SK-MEL-5 (cell line): ENCODE data around the gene COL4A4. TPM values are rescaled to one million over a fixed set of nuclear protein-coding genes. Genes with fewer than 3 reads are reported as not detected.

ENCODE experiments used
- DNase-seq: peaks from one replicate; pipeline ENCODE4 v3.0.0-alpha.2; 2016; ENCODE audit warnings: low read depth, low spot score
- in situ Hi-C: cut with HindIII; loops from 2 replicates; pipeline ENCODE4 v1.10.0; 2016; ENCODE audit warnings: low sequenced_read_pairs, high pct_unique_total_duplicates, low pct_unique_long_range_greater_than_20kb
- total RNA-seq: library from RNA; depleted of rRNA; stranded (reverse); fragments of >200 nt; shearing (Covaris generic); gene quantifications from 2 replicates; pipeline ENCODE4 v1.2.3, GENCODE V29; 2014

Gene COL4A4
- total RNA-seq, 1 experiment from 2014 or later, result not detected

DNA sequence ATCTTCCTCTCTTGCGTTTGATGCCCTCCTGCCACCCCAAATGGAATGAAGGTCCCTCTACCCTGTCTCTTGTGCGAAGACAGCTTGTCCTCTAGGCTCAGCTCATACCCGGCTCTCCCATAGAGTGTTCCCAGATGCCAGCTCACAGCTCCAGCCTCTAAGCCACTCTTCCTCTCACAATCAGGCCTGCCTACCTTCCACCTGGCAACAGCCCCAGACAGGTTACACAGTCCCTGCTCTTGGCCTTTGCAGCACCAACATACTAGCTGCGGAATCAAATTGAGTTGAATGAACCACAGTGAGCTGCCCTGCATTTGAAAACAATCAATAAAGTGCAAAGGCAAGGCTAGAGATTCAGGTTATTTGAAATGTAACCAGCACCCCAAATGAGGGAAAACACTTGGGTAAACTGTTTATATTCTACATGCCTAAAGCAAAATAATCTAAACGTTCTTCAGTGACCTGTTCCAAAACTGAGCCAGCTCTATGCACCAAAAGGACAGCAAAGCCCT, 105.1 kb downstream of the COL4A4 start:
- no peak for DNase-seq
- in situ Hi-C loops, result no loop called here

DNA sequence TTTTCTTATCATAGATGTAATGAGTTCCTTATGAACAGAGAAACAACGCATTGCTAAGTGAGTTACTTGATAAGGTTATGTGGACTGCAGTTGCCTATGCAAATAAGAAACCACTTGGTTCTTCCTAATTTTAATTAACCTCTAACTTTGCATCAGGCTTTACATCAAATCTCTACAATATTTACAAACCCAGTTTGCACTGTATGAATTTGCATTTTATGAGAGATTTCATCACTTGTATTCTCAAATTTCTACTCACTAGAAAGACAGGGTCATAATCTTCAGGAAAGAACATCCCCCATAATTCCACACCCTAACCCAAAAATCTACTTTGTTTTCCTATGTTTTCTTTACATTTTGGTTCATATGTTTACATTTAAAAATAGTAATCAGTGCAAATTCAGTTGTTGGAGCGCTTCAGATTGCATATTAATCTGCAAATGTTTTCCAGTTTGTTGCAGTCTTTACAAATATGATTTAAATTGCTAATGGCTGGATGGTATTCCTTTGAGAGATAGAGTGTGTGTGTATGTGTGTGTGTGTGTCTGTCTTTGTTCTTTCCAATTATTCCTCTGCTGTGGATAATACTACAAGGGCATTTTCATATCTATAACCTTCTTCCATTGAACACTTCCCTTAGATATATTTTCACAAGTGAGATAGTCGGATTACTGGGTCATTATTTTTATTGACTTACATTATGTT, 106.1 kb downstream of the COL4A4 start:
- DNase-seq, result no peak
- in situ Hi-C loops, result no loop called here

DNA sequence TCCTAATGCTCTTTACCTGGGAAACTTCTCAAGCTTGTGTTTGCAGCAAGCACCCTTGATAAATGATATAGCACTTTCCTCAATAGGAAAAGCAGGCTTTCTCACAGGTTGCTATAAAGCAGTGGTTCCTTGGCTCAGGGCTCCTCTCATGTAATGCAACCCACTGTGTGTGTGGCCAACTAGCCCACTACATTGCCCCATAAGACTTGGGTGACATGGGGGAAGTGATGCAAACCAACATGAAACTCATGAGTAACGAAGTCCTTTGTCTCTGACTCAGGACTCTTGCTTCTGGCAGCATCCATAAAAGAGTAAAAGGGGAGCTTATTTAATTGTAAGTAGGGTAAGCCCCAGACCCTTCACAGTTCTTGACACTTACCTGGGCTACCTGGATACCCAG, 106.9 kb downstream of the COL4A4 start:
- in situ Hi-C loops, result no loop called here

DNA sequence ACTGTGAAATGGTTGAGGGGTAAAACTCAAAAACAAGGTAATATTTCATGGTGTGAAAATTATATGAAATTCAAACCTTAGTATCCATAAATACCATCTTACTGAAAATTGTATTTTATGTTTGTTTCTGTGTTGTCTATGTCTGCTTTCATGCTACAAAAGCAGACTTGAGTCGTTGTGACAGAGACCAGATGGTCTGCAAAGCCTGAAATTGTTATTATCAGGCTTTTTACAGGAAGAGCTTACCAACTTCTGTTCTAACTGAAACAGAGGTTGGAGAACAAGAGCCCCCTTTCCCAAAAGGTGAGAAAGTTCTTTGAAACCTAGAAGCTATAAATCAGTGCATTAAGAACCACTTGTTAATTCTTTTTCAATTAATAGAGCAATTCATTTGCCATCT, 110.0 kb downstream of the COL4A4 start:
- DNase-seq, result no peak
- in situ Hi-C loops, result no loop called here

More for the DNA sequence above, 106.9 kb downstream of the COL4A4 start:
- no peak for DNase-seq

DNA sequence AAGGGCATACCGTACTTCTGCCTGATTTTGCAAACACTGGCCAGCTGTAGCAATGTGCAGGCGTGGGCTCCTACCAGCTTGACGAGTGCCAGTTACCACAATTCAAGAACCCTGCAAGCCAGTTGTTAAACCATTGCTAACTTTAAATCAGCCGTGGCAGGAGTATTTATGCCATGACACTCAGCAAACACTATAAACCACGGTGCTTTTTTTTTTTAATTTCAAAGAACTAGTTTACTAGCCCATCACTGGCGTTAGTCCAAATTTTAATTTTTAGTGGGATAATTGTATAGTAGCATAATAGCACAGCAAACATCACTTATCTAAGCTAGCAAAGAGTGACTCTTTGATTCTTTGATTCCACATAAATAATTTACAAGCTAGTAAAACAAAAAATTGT, 111.1 kb downstream of the COL4A4 start:
- in situ Hi-C loops, result no loop called here
- DNase-seq, result no peak

DNA sequence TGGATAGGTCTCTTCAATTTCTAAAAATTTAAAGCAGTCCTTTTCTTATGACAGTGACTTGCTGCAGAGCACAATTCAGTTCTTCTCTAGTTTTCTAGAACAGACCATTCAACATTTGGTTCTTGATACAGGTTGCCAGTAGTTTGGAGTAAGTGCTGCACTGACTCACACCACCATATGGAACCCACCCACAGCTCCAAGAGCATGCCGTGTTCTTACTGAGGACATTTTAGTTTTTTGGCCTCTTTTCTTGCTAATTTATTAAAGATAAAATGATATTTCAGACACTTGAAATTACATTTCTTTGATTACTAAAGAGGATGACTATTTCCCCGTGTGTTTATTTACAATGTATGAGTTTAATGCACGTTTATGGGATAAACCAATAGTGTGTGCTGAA, 120.0 kb downstream of the COL4A4 start:
- DNase-seq, result no peak
- in situ Hi-C loops, result no loop called here

DNA sequence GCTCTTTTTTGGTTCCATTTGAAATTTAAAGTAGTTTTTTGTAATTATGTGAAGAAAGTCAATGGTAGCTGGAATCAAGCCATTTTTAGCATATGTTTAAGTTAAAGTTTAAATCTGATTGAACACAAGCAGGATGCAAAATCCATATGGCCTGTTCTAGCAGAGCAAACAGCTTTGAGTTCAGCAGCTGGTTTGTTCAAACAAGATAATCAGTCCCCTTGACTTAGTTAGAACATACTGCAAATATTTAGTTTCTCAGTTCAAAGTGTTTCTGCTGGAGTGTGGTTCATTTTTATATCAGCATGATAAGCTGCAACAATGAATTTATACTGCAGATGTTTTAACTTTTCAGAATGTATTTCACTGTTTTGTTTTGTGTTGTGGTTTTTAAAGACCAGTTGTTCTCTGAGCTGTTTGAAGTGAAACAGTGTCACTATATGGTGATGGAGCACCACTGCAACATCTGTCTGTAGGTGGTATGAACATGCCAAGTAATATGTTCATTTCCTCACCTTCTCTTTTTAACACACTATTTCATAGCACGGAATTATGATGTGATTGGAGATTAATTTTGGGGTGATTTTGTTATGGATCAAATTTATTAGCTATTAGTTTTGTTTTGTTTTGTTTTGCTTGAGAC, 125.3 kb downstream of the COL4A4 start:
- no peak for DNase-seq
- in situ Hi-C loops, result no loop called here

DNA sequence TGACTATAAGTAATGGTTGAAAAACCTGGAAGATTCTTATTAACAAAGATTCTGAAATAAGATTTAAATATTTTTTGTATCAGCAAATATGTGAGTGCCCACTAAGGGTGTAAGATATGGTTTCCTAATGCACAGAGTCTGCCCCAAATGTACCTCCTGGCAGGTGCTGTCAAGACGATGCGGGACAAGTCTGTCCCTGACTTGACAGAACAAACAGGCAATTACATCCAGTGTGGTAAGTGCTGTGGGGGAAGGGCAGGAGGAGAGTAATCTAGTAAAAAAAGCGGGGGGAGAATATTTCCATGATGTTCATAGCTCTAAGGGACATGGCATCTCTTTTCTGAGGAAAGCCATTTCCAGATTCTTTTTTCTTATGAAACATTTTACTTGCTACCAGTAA, 127.5 kb downstream of the COL4A4 start:
- in situ Hi-C loops, result no loop called here
- no peak for DNase-seq

DNA sequence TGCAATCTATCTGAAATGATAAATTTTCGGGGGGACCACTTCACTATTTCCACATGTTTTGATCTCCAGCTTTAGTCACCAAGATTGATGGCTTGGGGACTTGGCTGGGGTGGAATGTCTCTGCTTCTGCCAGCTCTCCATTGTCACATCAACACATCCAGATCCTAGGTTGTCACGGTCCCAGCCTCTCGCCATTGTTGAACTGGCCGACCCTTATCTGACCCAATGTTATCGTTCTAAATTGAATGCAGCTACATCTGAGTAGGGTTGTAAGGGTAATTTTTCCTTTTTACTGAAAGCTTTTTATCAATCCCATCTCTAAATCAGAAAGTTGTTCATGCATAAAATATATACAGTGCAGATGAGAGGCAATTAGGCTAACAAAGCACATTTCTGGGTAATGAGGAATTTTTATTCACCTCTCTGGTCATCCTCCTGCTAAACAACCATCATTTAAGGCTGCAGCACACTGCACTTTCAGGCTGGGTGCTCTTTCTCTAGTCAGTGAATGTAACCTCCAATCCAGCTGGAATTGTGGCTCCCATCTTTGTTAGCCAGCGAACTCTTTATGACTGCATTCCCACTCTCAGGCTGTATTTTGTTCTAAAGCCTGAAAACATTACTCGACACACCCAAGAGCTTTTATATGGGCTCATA, 128.2 kb downstream of the COL4A4 start:
- in situ Hi-C loops, result no loop called here
- no peak for DNase-seq

DNA sequence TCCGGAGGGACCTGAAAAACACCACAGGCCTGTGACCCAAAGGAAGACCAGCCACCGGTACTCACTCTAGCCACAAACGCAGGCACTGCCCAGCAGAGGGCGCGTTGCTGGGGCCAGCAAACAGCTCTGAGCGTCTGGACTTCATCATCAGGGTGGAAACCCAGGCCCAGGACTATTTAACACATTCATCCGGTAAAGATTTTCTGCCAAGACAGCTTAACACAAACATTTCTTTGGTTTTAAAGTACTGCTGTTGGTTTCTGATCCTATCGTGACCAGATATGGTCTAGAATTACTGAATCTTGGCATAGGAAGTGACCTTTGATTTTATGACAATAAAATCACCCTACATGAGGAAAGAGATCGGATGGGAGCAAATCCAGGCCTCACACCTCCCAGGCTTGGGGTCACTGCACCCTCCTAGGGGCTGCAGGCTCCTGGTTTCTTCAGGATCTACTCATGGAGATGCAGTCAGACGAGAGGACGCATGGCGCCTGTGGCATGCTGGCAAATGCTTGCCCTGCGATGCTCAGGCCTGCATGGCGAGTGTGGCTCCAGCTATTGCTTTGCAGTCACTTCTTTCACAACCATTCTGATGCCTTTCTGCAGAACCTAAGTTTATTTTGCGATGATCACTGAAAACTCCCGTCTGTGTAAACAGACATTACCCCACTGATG, 130.4 kb downstream of the COL4A4 start:
- in situ Hi-C loops, result no loop called here
- peak; percentile 63 for DNase-seq

DNA sequence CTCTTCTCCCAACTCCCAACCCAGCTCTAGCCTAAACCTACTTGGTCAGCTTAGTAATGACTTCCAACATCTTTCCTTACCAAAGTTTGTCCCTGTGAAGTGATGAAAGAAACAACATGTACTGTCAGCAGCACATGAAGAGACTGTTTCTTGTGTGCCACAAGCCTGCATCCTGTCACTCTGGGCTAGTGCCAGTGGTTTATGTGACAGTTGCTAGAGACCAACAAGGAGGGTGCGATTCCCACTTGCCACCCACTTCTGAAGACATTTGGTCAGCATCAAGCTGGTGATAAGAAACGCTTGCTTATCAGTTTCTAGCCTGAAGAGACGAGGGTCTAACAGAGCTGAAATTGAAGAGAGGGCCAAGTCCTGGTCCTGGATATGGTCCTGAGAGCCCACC, 132.6 kb downstream of the COL4A4 start:
- DNase-seq, result no peak
- in situ Hi-C loops, result no loop called here

DNA sequence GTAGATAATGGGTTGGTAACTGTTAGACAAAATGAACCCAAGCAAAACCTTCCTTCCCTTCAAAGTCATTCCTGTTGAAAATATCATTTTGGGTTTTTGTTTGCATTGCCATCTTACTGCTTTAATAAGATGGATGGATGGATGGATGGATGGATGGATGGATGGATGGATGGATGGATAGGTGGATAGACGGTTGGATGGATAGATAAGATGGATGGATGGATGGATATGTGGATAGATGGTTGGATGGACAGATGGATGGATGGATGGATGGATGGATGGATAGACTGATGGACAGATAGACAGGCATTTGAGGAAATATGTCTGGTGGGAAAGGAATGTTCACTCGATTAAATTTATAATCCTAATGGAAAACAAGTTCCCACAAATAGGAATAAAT, 133.2 kb downstream of the COL4A4 start:
- no peak for DNase-seq
- in situ Hi-C loops, result no loop called here

DNA sequence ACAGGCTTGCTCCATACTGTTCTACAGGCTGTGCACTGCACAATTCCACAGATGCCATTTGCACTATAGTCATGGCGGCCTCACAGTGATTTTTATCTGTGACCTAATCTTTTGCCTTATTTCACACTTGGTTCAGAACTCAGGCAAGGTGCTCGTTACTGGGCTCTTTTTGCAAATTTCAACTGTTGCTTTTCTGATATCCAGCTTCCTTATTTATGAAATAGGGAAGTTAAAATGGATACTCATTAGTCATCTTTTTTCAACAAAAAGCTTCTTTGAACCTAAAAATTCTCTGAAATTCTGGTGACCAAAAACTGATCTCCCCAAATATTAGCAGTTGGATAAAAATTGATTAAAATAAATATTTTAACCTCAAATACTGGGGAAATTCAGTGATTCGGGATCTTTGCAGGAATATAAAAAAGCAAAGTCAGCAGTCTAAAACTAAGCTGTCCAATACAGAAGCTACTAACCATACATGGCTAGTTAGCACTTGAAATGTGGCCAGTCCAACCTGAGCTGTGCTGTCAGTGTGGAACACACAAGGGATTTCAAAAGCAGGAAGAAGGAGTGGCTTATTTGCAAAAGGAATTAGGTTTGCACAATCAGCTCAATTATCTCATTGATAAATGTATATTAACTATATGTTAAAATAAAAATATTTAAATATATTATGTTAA, 134.4 kb downstream of the COL4A4 start:
- DNase-seq, result no peak
- in situ Hi-C loops, result no loop called here

DNA sequence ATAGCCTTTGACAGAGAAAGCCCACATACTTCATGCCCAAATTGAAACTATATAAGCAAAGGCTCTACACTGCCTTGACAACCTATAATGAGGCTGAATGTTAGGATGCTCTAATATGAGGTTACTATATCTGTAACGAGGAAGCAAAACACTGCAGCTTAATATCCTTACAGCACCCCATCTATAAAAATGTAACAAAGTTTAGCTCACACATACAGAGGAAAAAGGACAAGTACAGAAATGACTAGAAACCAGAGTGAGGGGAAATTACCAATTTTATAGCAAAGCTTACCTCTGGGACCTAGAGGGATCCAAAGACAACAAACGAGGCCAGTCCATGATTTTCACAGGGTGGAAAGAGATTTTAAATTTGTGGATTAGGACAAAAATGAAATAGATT, 138.5 kb downstream of the COL4A4 start:
- no peak for DNase-seq
- in situ Hi-C loops, result no loop called here

DNA sequence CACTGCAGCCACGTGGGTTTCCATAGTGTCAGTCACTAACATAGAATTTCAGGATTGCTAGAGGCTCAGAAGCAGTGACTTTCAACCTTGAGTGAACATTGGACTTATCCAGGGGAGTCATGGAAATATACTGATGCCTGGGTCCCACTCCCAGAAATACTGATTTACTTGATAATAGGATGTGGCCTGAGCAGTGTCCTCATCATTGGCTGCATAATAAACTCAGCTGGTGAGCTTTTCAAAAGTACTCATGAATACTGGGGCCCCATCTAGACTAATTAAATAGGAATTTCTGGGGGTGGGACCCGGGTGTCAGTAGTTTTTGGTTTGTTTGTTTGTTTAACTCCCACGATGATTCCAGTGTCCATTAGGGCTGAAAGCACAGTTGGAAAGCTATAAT, 141.4 kb downstream of the COL4A4 start:
- no peak for DNase-seq
- in situ Hi-C loops, result no loop called here

DNA sequence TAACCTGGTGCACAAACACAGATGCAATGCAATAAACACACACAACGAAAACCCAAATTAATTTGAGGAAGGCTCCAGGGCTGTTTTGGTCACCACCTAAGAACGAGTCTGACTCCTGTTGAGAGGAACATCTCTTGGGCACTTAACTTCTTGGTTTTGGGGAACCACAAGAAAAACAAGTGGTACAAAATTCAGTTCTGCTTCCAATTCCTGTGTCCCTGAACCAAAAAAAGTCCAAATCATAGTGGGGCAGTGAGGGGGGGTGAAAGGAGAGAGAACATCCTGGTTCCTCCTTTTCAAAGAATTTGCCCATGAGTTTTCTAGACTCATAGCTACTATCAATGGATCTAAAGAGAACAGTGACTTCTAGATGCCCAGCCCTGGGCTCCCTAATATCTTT, 143.6 kb downstream of the COL4A4 start:
- in situ Hi-C loops, result no loop called here
- DNase-seq, result no peak

DNA sequence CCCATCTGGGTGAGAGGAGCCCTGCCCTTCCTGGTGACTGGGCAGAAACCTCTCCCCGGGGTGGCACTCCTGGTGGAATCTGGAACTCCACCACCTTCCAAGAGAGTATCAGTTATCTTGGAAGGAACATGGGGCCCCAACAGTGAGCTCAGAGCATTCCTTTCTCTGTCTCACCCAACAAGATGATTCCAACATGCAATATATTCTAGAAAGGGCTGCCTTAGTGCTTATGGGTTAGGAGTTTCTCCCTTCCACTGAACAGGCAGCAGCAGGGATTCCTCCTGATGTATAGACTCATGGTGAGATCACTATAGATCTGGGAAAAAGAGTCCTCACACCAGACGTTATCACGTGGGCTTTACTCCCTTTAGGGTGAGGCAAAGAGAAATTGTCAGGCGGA, 147.1 kb downstream of the COL4A4 start:
- DNase-seq, result no peak
- in situ Hi-C loops, result no loop called here

DNA sequence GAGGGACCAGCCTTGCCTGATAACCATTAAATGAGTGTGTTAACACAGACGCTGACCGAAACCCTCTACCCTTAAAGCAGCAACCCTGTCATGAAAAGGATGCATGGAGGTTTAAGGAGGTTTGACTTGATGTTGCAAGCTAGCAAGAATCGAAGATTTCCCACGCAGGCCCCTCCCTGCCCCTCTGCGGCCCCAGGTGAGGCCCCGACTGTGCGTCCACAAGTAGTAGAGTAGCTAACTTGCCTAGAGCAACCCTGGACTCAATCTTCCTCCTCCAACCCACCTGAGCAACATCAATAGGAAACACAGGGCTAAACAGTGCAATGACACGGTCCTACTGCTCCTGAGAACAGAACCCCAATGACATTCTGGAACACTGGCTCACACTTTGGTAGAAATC, 150.1 kb downstream of the COL4A4 start:
- in situ Hi-C loops, result no loop called here
- DNase-seq, result no peak
